ENCODE data around the gene SERPINA6. TPM values are rescaled to one million over a fixed set of nuclear protein-coding genes. Genes with fewer than 3 reads are reported as not detected.
"Not testable (repeated sequence)": the region's sequence is repeated elsewhere in the genome, so short reads cannot be mapped to it uniquely, and the experiment has no call there.

Gene SERPINA6
- total and polyA plus RNA-seq, 2 donors (not counting 1 experiment from before 2014, with no cell fraction given), result not detected

DNA sequence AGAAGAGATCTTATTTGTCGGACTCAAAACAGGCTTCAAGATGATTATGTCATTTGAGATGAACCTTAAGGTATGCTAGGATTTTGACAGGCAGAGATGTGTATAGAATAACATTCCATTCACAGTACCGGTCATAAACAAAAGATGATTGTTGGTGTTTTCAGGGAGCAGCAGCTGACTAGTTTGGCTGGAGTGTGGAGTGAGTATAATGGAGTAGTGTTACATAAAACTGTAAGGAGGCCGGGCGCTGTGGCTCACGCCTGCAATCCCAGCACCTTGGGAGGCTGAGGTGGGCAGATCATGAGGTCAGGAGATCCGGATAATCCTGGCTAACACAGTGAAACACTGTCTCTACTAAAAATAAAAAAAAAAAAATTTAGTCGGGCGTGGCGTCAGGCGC, 54.0 kb downstream of the SERPINA6 start:
- H3K9me3 Mint-ChIP-seq (ENCODE audit: insufficient read depth), result no peaks in the 10 kb centered on the region
- Histone ChIP-seq H3K4me1 (ENCODE audit: control insufficient read depth in 2 of 2, insufficient read depth in 2 of 2, low read length in 2 of 2) (no peaks in the 10 kb centered on the region), H3K9ac (ENCODE audit: low read length) (no peak overlapping the region), H3K36me3 (replicated peaks in 1 of 2; ENCODE audit: control extremely low read depth in 1 of 2, control insufficient read depth in 1 of 2, extremely low read depth in 1 of 2, insufficient read depth in 2 of 2, low read length in 1 of 2) (no peaks in the 10 kb centered on the region), H2AFZ (ENCODE audit: insufficient read depth, low read depth, low read length, poor library complexity, severe bottlenecking) (no peak overlapping the region), H3K4me3 (ENCODE audit: control extremely low read depth in 1 of 5, extremely low read depth in 1 of 5, insufficient read depth in 1 of 5, low read depth in 2 of 5, low read length in 4 of 5) (no peak overlapping the region), H3K4me2 (replicated peaks; ENCODE audit: low read depth, low read length, poor library complexity, severe bottlenecking) (no peak overlapping the region), H4K20me1 (ENCODE audit: control insufficient read depth, insufficient read depth, low read length, poor library complexity, severe bottlenecking) (no peaks in the 10 kb centered on the region), H3K79me2 (ENCODE audit: control insufficient read depth, insufficient read depth, low read length) (no peaks in the 10 kb centered on the region), H3K27ac (ENCODE audit: low read length in 2 of 2) (no peak overlapping the region), H3K27me3 (replicated peaks in 1 of 4; ENCODE audit: control extremely low read depth in 1 of 4, control insufficient read depth in 3 of 4, insufficient read depth in 4 of 4, low read length in 3 of 4) (peaks cover 0 to 7% (median 0%) of the 10 kb centered on the region in 4 experiments), H3K9me3 (ENCODE audit: control extremely low read depth in 1 of 3, control insufficient read depth in 2 of 3, insufficient read depth in 1 of 3, low read length in 2 of 3) (no peaks in the 10 kb centered on the region)
- H3K27me3 Mint-ChIP-seq, result peaks cover 11% of the 10 kb centered on the region
- ChIA-PET CTCF (no interaction called here), POLR2A (no interaction called here)
- WGBS (ENCODE audit: insufficient coverage), result 100% methylated on average over 1 of the region's 10 CpGs
- no peaks in the 10 kb centered on the region for H3K4me1 Mint-ChIP-seq
- no peak overlapping the region for H3K4me3 Mint-ChIP-seq
- intact Hi-C loops (cut with micrococcal nuclease), result no loop called here
- DNase-seq (no peak), ATAC-seq (ENCODE audit: low read depth) (no peak)
- no peak overlapping the region for H3K27ac Mint-ChIP-seq
- no peak for TF ChIP-seq EZH2 (IDR thresholded peaks at IDR 0.05; ENCODE audit: borderline replicate concordance, insufficient read depth, low read depth, low read length, poor library complexity, severe bottlenecking)
- TF ChIP-seq CTCF (IDR thresholded peaks at IDR 0.05), result no peak

DNA sequence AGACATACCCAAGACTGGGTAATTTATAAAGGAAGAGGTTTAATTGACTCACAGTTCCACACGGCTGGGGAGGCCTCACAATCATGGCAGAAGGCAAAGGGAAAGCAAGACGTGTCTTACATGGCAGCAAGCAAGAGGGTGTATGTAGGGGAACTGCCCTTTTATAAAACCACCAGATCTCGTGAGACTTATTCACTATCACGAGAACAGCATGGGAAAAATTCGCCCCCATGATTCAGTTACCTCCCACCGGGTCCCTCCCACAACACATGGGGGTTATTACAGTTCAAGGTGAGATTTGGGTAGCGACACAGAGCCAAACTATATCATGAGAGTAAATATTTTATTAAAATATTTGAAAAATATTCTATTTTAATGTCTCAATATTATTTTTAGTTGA, 54.6 kb downstream of the SERPINA6 start:
- CTCF ChIA-PET; H3K4me1 Mint-ChIP-seq; H3K27me3 ChIP-seq (replicated peaks in 1 of 4; ENCODE audit: control extremely low read depth in 1 of 4, control insufficient read depth in 3 of 4, insufficient read depth in 4 of 4, low read length in 3 of 4); H3K9me3 Mint-ChIP-seq (ENCODE audit: insufficient read depth); H3K27ac ChIP-seq (ENCODE audit: low read length in 2 of 2); intact Hi-C loops (cut with micrococcal nuclease); H3K4me2 ChIP-seq (replicated peaks; ENCODE audit: low read depth, low read length, poor library complexity, severe bottlenecking); H2AFZ ChIP-seq (ENCODE audit: insufficient read depth, low read depth, low read length, poor library complexity, severe bottlenecking); POLR2A ChIA-PET; H3K4me3 Mint-ChIP-seq; H3K27ac Mint-ChIP-seq; H3K9me3 ChIP-seq (ENCODE audit: control extremely low read depth in 1 of 3, control insufficient read depth in 2 of 3, insufficient read depth in 1 of 3, low read length in 2 of 3); DNase-seq; H3K9ac ChIP-seq (ENCODE audit: low read length); ATAC-seq (ENCODE audit: low read depth); H3K4me1 ChIP-seq (ENCODE audit: control insufficient read depth in 2 of 2, insufficient read depth in 2 of 2, low read length in 2 of 2); H4K20me1 ChIP-seq (ENCODE audit: control insufficient read depth, insufficient read depth, low read length, poor library complexity, severe bottlenecking); H3K4me3 ChIP-seq (ENCODE audit: control extremely low read depth in 1 of 5, extremely low read depth in 1 of 5, insufficient read depth in 1 of 5, low read depth in 2 of 5, low read length in 4 of 5); H3K79me2 ChIP-seq (ENCODE audit: control insufficient read depth, insufficient read depth, low read length); H3K36me3 ChIP-seq (replicated peaks in 1 of 2; ENCODE audit: control extremely low read depth in 1 of 2, control insufficient read depth in 1 of 2, extremely low read depth in 1 of 2, insufficient read depth in 2 of 2, low read length in 1 of 2): not testable (repeated sequence)
- H3K27me3 Mint-ChIP-seq, result peaks cover 11% of the 10 kb centered on the region
- 75% methylated on average over 1 of the region's 7 CpGs for WGBS (ENCODE audit: insufficient coverage)

Measured in B cell (primary cell).